ENCODE data around the gene ATP11C.

The ATP11C gene

DNA sequence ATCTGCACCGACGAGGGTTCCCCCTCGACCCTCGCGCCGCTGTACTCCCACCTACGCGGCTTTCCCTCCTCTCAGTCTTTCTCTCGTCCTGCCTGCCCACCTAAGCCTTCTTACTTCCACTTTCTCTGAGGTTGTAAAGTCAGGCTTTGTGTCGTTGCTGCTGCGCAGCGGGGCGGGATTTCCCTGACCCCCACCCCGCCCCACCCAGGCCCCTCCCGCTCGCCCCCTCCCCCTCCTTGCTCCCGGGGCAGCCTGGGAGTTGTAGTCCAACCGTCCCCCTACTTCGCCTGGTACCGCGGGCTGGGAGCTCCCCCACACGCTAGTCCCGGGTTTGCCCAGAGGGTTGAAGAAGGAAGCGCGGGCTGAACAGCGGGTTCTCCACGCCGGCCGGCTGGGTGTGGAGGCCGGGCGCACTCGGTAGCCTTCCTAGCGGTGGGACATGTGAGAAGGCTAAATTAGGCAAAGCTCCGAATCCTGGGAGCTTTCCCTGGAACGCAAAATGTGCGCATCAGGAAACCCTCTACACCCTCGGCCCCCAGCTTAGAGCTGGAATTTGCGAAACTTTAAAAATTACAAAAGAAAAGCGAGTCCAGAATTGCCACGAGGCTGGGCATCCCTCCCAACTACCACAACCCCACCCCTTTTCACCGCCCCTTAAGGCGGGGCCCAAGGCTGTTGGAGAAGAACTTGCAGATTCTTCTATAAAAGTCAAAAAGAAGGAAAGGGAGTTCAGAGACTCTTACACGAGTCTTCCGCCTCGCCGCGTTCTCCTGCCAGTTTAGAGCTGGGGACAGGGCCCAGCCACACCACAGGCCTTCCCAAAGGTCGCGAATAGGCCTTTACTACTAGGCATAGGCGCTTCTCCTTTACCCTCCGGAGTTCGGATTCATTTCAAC lies at the start of gene ATP11C:
ATP11C (minus strand) TSS at position 153 of the 896 bp plus-strand sequence. CDS start 1,011 bp downstream, outside the sequence.
- peak; percentile 14 for DNase-seq (ENCODE audit: insufficient read length, low spot score)
- TF ChIP-seq, protein P1, sequence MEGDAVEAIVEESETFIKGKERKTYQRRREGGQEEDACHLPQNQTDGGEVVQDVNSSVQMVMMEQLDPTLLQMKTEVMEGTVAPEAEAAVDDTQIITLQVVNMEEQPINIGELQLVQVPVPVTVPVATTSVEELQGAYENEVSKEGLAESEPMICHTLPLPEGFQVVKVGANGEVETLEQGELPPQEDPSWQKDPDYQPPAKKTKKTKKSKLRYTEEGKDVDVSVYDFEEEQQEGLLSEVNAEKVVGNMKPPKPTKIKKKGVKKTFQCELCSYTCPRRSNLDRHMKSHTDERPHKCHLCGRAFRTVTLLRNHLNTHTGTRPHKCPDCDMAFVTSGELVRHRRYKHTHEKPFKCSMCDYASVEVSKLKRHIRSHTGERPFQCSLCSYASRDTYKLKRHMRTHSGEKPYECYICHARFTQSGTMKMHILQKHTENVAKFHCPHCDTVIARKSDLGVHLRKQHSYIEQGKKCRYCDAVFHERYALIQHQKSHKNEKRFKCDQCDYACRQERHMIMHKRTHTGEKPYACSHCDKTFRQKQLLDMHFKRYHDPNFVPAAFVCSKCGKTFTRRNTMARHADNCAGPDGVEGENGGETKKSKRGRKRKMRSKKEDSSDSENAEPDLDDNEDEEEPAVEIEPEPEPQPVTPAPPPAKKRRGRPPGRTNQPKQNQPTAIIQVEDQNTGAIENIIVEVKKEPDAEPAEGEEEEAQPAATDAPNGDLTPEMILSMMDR (IDR thresholded peaks at IDR 0.05; ENCODE audit: insufficient read depth, missing control alignments): no peak
- no peak for FAIRE-seq

DNA sequence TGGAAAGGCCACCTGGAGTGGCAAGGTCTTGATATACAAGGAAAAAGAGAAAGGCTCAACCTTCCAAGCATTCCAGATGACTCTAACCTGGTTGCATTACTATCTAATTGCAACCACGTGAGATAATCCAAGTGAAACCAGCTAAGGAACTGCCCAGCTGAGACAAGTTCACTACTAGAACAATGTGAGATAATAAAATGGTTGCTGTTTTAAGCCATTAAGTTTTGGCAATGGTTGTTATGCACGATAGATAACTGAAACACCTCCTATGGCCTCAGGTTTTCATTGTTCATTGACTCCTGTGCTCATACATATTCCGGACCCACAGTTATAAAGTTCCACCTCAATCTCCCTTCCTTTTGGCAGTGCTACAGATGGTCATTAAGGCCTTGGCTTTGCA lies 41.6 kb upstream of the ATP11C start:
- no peak for FAIRE-seq
- TF ChIP-seq, protein P1 (IDR thresholded peaks at IDR 0.05; ENCODE audit: insufficient read depth, missing control alignments): no peak

DNA sequence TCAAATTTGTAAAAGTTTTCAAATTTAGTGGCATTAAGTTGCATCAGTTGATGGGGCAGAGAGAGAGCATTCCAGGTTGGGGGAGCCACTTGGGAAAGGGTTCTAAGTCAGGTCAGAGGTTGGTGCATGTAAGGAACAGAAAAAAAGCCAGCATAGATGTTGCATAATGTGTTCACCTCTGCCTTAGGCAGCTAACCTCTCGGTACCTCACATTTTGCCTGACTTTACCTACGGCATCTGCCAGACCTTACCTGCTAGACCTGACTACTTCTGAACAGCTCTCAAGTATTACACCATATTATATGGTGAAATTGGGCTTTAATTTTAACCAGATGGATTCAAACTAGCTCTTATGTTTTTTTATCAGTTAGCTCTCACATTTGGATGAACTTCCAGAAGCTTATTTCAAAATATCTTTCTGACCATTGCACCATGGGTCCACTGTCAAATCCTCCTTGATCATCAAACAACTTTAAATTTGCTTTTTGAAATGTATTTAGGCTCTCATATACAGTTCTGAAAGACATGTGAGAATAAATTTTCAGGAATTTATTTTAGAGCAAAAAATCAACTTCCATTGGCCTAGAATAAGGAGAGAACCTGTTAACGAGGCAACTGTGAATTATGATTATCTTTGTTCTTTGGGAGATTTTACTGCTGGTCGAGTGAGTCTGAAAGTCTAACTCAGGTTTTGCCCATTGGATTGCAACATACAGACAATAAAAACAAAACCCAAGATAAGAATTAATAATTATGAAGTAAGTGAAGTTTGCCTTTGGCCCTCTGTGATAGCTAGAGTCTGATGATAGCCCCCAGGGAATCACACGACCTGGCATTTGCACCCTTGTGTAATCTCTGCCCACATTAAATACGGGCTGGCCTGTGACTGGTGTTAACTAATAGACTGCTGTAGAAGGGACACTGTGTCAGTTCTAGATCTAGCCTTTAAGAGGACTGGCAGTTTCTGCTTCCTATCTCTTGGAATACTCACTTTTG lies 40.1 kb upstream of the ATP11C start:
- TF ChIP-seq, protein P1 (IDR thresholded peaks at IDR 0.05; ENCODE audit: insufficient read depth, missing control alignments): no peak
- no peak for FAIRE-seq
- DNase-seq (ENCODE audit: insufficient read length, low spot score): no peak

More for the DNA sequence above, 41.6 kb upstream of the ATP11C start:
- no peak for DNase-seq (ENCODE audit: insufficient read length, low spot score)

DNA sequence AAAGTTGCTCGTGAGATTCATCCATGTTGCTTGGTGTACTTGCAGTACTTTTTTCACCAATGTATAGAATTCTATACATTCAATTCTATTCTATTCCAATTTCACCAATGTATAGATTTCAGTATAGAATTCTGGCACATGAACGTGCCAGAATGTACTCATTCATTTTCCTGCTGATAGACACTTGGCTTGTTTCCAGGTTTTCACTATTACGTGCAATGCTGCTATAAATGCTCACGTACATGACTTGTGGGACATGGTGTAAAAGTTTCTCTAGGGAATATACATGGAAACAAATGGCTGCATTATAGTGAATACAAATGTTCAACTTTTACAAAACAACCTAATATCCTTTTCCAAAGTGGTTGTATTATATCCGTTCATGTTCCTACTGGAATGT lies 39.3 kb upstream of the ATP11C start:
- DNase-seq (ENCODE audit: insufficient read length, low spot score) (no peak), FAIRE-seq (no peak)
- TF ChIP-seq, protein P1 (IDR thresholded peaks at IDR 0.05; ENCODE audit: insufficient read depth, missing control alignments): no peak

DNA sequence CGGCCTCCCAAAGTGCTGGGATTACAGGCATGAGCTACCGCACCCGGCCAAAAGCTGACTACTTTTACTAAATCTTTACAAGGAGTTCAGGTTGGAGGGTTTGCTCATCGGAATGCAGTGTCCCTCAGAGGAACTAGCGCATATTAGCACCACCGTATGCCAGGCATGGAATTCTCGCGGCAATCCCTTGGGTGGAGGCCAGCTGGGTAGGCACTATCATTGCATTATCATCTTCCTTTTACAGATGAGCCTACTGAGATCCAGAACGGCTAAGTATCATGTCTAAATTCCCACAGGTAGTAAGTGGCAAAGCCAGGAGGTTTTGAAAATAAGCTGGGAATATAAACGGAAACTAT lies 38.5 kb upstream of the ATP11C start:
- DNase-seq (ENCODE audit: insufficient read length, low spot score) (no peak), FAIRE-seq (no peak)
- TF ChIP-seq, protein P1 (IDR thresholded peaks at IDR 0.05; ENCODE audit: insufficient read depth, missing control alignments): no peak

DNA sequence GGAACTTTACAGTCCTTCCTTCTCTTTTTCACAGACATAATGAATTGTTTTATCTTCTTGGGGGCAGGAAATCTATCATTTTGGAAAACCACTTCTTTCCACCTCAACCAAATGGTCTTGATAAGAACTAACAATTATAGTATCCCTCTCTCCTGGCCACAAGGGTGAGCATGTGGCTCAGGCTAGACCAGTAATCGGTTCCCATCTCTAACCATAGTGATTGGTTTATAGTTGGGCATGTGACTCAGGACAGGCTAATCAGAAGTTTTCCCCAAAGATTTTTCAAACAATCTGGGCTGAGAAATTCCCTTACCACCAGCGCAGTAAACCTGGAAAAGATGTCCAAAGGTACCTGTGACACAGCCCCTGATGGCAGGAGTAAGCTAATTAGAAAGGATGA lies 36.4 kb upstream of the ATP11C start:
- FAIRE-seq (no peak), DNase-seq (ENCODE audit: insufficient read length, low spot score) (no peak)
- TF ChIP-seq, protein P1 (IDR thresholded peaks at IDR 0.05; ENCODE audit: insufficient read depth, missing control alignments): no peak

All from D721Med (cell line).